Suprapubic skin (tissue), 3 donors: ENCODE data around the gene CIITA.

Experiments
- CTCF ChIP-seq, 2 donors: fragments of 200-600 bp in 1 of 2; fragments of 450-650 bp in 1 of 2; sonication (generic) in 1 of 2; IDR thresholded peaks; one replicate each; pipeline ENCODE4 v1.5.1; 2016 to 2019; ENCODE audit warnings: antibody characterized with exemption in 2 of 2, mild to moderate bottlenecking in 1 of 2, moderate library complexity in 1 of 2
- POLR2A ChIP-seq, 2 donors: fragments of 450-650 bp; IDR thresholded peaks; one replicate each; pipeline ENCODE4 v1.6.1; 2017; ENCODE audit warnings: antibody characterized with exemption in 2 of 2, mild to moderate bottlenecking in 2 of 2, moderate library complexity in 2 of 2

GRCh38 chr16:10950393-10950792, 73.4 kb downstream of the CIITA start:
- no peak for TF ChIP-seq CTCF (IDR thresholded peaks at IDR 0.05)
- no peak for TF ChIP-seq POLR2A (IDR thresholded peaks at IDR 0.05)
